Germinal center (tissue), 1 donor: ENCODE data around the gene ZNF813.
A peak's percentile ranks its signal among the peaks of the same experiment; 100 is the strongest.
"Not testable (repeated sequence)": the region's sequence is repeated elsewhere in the genome, so short reads cannot be mapped to it uniquely, and the experiment has no call there.

Experiments
- DNase-seq: peaks from one replicate; pipeline ENCODE4 v3.0.0; 2012; ENCODE audit warnings: mixed read lengths, low spot score

The ZNF813 gene

DNA sequence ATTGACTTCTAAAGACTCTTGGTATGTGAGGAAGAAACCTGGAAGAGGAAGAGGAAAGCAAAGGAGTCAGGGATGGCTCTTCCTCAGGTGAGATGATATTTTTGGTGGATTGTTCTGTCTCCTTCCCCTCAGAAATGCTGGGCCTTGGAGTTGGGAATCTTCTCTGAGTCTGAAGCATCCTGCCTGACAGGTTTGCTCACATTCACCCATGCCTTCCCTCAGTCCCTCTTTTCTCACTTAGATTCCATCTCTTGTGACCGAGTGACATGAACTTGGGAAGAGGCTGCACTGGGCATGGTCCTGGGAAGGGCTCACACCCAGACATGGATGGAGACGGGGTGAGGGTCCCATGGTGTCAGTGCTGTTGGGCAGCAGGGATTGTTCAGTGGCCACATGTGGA lies 16.2 kb downstream of the ZNF813 start:
- DNase-seq = not testable (repeated sequence)

DNA sequence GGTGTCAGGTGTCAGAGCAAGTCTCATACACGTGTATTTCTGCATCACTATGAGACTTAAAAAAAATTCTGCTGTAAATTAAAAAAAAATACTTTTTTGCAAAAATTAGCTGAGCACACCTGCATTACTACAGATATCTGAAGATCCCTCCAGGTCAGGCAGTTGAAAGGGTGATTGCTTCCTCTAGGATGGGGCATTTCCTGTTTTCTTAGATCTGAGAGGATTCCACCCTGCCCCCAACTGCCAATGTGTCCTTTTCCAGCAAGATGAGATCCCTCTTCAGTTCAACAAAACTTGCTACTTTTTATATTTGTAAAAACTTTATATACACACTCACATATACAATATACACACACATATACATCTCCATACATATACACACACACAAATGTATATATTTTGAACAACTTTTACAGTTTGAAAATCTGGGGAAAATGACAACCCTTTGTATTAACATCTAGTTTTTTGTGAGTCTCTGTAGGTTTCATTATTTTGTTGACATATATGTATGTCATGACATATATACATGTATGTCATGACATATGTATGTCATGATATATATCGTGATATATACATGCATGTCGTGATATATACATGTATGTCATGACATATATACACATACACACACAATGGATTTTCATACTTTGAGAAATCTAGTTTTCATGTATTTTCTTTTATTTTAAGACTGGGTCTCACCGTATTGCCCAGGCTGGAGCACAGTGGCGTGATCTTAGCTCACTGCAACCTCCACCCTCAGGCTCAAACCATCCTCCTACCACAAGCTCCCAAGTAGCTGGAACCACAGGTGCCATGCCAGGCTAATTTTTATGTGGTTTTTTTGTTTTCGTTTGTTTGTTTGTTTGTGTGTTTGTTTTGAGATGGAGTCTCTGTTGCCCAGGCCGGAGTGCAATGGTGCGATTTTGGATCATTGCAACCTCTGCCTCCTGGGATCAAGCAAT lies 17.8 kb downstream of the ZNF813 start:
- no peak for DNase-seq

DNA sequence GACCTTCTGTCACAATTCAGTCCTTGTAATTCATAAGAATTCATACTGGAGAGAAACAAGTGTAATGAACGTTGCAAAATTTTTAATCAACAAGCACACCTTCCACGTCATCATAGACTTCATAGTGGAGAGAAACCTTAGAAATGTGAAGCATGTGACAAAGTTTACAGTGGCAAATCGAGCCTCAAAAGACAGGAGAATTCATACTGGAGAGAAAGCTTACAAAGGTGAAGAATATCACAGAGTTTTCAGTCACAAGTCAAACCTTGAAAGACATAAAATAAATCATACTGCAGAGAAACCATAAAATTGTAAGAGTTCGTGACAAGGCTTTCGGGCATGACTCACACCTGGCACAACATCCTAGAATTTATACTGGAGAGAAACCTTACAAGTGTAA lies 24.6 kb downstream of the ZNF813 start:
- no peak for DNase-seq

DNA sequence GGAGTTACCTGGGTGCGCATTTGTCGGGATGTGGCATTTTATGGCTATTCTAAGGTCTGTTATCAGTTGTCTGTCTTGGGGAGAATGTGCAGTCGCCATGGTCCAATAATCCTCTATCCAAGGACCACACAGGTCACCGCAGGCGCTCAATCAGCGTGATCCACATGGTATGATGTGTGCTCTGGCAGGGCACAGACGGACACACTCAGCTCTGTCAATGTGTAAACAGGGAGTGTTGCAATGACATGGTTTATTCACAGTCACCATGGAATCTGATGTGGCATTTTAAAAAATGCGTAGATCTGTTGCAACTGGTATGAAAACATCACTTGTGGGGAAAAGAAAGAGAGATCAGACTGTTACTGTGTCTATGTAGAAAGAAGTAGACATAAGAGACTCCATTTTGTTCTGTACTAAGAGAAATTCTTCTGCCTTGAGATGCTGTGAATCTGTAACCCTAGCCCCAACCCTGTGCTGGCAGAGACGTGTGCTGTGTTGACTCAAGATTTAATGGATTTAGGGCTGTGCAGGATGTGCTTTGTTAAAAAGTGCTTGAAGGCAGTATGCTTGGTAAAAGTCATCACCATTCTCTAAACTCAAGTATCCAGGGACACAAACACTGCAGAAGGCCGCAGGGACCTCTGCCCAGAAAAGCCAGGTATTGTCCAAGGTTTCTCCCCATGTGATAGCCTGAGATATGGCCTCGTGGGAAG lies 29.9 kb downstream of the ZNF813 start:
- DNase-seq = not testable (repeated sequence)

DNA sequence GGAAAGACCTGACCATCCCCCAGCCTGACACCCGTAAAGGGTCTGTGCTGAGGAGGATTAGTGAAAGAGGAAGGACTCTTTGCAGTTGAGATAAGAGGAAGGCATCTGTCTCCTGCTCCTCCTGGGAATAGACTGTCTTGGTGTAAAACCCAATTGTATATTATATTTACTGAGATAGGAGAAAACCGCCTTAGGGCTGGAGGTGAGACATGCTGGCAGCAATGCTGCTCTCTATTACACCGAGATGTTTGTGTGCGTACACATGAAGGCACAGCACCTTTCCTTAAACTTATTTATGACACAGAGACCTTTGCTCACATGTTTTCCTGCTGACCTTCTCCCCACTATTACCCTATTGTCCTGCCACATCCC lies 30.5 kb downstream of the ZNF813 start:
- not testable (repeated sequence) for DNase-seq

DNA sequence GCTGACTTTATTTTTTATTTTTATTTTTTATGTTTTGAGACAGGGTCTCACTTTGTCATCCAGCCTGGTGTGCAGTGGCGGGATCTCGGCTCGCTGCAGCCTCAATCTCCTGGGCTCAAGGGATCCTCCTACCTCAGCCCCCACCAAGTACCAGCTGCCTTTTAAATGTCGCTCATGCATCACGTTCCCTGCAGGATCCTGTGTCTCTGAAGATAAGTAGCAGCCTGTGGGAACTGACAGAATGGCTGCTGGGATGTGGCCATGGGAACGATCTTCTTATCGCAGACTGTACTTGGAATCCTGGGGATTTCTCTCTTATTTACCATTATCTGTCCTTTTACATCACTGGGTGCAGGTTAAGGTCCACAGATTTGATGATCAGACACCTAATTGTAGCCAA lies 35.6 kb downstream of the ZNF813 start:
- DNase-seq = not testable (repeated sequence)

DNA sequence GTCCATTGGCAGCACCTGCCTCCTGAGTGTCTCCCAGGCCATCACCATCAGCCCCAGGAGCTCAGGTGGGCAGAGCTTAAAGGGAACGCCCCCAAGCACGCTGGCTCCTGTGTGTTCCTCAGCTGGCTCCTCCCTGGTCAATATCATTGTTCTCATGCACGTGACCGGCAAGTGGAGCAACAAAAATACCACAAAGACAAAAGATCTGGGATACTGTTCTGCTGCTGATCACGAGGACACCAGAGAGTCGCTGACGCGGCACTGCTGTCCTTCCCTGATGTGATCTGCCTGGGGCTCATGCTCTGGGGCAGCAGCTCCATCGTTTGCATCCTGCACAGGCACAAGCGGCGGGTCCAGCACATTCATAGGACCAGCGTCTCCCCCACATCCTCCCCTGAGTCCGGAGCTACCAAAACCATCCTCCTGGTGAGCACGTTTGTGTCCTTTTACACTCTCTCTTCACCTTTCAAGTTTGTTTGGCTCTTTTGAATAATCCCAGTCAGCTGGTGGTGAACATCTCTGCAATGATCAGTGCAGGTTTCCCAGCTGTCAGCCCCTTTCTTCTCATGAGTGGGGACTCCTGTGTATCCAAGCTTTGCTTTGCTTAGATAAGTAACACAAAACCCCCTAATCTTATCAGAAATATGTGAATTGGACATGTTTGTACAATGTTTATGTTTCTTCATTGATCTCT lies 36.3 kb downstream of the ZNF813 start:
- not testable (repeated sequence) for DNase-seq

DNA sequence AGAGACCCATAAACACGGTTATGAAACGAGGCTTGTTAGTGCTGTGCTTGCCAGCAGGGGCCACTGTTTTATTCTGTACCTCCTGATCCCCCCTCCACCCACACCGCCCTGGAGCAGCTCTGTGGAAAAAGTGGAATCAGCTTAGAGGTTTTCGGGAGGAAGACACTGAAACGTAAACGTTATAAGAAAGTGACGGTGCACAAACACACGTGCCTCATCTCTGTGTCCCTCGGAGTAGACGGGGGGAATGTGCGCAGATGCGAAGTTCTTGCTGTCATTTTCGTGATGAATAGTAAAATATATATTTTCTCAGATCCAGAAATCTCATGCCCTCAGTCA lies 36.8 kb downstream of the ZNF813 start:
- not testable (repeated sequence) for DNase-seq

DNA sequence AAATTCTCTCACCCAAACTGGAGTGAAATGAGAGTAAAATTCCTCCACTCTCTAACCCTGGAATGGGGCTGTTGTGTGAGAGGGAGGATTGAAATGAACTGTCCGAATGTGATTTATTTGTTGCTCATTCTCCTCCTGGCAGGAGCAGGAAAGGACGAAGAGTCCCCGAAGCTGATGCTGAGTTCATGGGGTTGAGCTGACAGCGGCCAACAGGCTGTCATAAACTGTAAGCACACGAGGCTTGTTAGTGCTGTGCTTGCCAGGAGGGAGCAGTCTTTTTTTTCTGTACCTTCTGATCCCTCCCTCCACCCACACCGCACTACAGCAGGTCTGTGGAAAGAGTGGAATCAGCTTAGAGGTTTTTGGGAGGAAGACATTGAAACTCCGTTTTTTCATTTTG lies 37.4 kb downstream of the ZNF813 start:
- no peak for DNase-seq

DNA sequence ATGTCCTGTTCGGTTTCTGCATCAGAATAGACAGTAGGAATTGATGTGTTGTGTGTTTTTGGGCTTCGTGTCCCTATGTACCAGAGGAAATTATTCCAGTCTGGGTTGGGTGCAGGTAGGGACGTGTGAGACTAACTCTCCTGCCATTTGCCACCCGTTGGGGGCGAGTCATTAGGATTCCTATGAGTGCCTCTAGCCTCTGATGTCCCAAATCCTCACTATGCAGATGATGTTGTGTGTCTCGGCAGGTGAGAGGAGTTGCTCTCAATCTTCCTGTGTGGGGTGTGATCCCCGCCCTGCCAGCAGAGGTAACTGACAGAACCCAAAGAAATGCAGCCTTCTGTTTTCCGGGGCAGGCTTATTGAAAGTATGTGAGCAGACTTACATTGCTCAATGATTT lies 39.2 kb downstream of the ZNF813 start:
- DNase-seq = no peak

DNA sequence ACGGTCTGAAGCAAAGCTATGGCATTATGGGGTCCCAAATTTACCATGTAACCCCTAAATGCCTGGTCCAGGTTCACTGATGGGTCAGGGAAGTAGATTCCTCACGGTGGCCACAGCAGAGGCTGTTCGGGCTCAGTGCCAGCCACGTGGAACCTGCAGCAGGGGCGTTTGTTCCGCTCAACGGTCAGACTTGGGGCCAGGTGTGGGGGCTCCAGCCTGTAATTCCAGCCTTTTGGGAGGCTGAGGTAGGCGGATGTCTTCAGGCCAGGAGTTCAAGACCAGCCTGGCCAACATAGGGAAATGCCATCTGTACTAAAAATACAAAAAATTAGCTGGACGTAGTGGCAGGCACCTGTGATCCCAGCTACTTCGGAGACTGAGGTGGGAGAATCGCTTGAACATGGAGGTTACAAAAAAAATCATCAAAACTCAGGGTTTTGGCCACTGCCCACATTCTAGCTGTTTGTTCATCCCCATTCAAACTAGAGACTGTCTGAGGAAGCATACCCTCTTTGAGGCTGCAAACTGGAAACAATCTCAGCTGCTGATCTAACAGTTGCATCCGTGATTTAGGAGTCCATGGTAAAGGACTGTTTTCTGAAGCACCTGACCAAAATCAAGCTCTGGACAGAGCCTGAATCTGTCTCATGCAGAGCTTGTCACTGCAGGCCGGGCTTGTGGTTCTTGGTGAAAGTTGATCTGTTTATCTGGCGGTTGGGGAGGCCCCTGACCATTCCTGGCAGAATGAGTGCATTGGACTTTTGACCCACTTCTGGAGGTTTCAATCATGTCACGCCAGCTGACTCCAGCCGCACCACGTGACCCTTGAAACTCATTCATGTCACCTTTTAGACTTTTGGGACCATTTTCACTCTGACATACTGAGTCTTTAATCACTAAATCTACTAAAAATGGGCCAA lies 40.2 kb downstream of the ZNF813 start:
- no peak for DNase-seq

DNA sequence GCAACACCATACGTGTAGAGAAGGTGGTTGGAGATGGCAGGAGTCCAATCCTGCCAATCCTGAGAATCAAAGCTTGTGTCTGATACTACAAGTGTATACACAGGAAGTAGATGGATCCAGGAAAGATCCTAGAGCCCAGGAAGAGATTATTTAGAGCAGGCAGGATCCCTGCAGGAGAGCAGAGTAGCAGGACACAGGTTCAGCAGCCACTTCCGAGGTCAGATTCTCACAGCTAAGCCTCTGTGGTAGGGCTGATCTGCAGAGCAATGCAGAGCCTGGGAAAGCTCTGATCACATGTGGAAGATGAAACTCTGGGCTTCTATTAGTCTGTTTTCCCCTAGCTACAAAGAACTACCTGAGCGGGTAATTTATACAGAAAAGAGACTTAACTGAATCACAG lies 41.9 kb downstream of the ZNF813 start:
- DNase-seq = no peak

DNA sequence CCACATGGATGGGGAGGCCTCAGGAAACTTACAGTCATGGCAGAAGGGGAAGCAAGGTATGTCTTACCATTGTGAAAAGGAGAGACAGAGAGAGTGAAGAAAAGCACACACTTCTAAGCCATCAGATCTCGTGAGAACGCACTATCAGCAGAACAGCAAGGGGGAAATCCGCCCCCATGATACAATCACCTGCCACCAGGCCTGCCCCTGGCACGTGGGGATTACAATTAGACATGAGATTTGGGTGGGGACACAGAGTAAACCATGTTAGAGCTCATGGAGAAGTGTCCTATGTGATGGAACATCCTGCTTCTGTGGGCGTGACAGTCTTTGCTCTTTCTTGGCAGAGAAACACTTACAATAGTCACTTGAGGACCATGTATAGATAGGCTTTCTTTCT lies 42.3 kb downstream of the ZNF813 start:
- DNase-seq = no peak

DNA sequence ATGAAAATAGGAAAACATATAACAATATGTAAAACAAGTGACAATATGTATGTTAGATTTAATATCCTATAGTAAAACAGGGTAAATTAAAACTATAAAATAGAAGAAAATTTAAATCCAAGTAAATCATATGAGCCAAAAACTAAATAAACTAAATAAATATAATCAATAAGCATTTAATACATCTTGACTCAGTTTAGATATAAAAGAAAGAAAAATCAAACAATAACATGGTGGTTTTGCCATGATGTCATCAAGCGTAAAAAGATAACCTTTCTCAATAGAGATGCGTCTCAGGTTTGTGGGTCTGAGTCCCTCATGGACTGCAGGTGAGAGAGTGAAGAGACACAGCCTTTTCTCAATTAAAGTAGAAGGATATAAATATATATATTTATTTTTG lies 43.8 kb downstream of the ZNF813 start:
- DNase-seq = no peak

DNA sequence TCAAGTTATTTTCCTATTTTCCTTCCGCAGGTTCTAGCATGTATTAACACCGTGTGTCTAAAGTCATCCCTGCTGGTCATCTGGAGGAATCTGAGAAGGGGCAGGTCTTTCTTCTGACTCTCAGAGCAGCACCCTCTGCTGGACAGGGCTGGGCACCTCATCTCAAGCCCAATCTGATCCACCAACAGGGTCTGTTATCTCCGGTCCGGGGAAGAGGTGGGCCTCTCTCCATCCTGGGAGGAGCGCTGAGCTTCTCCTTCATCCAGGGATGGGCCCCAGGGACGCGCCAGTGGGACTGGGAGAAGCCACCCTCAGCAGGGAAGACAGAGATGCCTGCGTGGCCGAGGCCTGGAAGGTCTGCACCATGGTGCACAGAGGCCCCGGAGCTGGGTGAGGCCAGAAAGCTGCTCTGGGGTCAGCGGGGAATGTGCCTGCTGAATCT lies 44.4 kb downstream of the ZNF813 start:
- peak; percentile 65 for DNase-seq

DNA sequence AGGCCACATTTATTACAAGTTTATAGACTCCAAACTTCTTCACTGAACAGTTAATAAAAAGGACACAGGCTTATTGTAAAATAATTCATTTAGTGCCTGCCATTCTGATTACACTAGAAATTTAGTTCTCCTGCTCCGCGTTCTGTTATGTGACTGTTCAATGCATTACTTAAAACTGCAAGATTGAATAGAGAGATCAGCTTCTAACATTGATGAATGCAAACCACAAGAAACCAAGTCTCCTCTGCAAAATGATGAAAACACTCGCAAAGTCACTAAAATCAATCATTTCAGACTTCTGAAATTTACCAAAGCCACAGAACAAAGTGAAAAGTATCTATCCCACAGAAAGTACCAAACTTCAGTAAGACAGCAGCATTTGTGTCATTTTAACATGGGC lies 47.5 kb downstream of the ZNF813 start:
- not testable (repeated sequence) for DNase-seq

DNA sequence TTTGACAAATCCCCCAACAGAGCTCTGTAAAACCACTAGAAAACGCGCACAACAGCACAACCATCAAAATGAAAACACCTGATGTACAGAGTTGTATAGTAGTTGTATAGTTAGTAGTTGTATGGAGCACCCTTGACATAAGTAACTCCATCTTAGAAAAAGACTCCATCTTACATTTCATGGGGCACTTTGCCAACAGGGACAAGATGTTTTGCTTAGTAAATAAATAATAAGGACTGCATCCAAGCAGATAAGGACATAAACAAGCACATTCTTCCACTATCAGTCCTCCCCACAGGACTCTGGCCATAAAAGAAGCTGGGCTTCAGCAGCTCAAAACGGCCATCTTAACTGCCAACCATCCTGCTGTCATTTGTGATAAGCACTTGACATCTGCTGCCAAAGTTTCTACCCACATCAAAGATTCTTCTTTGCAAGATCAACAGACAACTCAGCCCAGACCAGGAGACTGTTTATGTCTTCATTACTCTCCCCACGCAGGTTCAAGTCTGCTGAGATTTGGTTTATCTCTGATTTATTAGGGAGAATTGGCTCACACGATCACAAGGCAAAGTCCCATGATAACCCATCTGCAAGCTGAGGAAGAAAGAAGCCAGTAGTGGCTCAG lies 49.7 kb downstream of the ZNF813 start:
- DNase-seq = no peak

DNA sequence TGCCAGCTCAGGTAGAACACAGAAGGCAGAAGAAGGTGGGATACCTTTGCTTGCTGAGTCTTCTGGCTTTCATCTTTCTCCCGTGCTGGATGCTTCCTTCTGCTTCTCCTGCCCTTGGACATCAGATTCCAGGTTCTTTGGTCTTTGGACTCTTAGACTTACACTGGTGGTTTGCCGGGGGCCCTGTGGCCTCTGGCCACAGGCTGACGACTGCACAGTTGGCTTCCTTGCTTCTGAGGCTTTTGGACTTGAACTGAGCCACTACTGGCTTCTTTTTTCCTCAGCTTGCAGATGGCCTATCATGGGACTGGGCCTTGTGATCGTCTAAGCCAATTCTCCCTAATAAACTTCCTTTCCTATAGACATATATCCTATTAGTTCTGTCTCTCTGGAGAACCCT lies 50.6 kb downstream of the ZNF813 start:
- DNase-seq = no peak

DNA sequence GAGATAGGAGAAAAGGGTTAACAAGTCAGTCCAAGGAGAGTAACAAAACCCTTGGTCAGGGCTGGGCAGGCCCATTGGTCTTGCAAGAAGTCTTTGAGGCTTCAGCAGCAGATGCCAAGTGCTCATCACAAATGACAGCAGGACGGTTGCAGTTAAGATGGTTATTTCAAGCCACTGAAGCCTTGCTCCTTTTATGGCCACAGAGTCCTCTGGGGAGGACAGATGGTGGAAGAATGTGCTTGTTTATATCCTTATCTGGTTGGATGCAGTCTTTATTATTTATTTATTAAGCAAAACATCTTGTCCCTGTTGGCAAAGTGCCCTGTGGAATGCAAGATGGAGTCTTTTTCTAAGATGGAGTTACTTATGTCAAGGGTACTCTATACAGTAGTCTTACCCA lies 51.2 kb downstream of the ZNF813 start:
- no peak for DNase-seq

DNA sequence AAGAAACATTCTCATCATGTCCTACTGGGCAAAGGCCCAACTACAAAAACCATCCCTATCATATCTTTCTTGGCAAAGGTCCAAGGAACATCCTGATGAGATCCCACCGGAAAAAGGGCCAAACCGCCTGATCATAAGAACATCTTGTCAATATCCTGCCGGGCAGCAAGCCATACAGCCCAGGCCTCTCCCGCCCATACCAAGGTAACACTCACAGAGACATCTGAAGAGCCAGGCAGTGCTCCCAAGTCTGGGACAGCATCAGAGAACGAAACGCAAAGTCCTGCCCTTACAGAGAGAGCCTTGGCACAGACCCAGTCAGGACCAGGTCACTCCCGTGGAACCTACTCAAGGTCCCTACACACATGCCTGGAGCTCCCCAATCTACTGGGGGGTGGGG lies 51.9 kb downstream of the ZNF813 start:
- DNase-seq = no peak

DNA sequence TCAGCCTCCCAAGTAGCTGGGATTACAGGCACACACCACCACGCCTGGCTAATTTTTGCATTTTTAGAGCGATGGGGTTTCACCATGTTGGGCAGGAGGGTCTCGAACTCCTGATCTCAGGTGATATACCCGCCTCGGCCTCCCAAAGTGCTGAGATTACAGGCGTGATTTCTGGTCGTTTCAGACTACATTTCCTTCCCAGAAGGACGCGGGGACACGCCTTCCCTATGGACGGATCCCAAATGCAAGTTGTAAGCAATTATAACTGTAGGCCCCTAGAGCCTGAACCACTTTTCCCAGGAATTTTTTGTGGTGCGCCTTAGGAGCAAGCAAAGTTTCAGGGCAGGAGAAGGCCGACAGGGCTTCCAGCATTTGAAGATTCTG lies 52.6 kb downstream of the ZNF813 start:
- DNase-seq = no peak
